Body of pancreas (tissue), 4 donors: ENCODE measurements around the gene ABLIM1.

Experiments used
- POLR2A ChIP-seq, 3 donors: fragments of 450-650 bp; IDR thresholded peaks; one replicate each; pipeline ENCODE4 v1.6.1; 2016; ENCODE audit warnings: antibody characterized with exemption in 3 of 3, mild to moderate bottlenecking in 2 of 3
- TF ChIP-seq, protein P1 (sequence below), 7 experiments: fragments of 450-650 bp in 4 of 7; fragments of 200-600 bp in 3 of 7; sonication (generic) in 3 of 7; IDR thresholded peaks; one replicate each; pipeline ENCODE4 v1.5.1; 2016 to 2019; ENCODE audit warnings: antibody characterized with exemption in 7 of 7

DNA sequence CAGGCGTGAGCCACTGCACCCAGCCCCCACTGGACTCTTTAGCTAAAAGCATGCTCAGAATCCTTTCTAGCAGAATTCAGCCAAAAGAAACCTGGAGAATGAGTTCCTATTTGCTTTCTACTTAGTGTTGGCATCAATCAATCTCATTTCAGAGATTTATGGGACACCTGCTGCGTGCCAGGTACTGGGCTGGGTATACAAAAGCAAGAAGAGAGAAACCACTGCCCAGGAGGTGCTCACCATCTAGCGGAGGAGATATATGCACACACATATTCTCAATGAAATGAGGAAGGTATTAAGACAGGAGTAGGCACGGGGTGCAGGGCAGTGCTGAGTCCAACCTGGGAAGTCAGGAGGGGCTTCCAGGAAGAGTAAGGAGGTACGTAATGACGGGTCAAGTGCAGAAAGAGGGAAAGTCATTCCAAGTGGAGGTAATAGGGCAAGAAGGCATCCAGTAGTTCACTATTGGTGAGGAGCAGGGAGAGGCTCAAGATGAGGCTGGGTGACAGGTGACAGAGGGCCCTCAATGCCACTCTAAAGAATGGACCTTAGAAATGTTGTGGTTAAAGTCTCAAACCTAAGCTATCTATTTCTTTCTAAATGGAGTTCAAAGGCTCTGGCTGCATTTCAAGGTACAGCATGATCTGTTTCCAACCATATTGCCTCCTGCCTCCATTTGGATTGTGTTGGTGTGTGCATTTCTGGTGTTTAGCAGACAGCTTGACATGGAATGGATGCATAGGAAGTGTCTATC, 22.1 kb downstream of the ABLIM1 start:
- no peak for TF ChIP-seq POLR2A (IDR thresholded peaks at IDR 0.05)
- TF ChIP-seq, protein P1, sequence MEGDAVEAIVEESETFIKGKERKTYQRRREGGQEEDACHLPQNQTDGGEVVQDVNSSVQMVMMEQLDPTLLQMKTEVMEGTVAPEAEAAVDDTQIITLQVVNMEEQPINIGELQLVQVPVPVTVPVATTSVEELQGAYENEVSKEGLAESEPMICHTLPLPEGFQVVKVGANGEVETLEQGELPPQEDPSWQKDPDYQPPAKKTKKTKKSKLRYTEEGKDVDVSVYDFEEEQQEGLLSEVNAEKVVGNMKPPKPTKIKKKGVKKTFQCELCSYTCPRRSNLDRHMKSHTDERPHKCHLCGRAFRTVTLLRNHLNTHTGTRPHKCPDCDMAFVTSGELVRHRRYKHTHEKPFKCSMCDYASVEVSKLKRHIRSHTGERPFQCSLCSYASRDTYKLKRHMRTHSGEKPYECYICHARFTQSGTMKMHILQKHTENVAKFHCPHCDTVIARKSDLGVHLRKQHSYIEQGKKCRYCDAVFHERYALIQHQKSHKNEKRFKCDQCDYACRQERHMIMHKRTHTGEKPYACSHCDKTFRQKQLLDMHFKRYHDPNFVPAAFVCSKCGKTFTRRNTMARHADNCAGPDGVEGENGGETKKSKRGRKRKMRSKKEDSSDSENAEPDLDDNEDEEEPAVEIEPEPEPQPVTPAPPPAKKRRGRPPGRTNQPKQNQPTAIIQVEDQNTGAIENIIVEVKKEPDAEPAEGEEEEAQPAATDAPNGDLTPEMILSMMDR (IDR thresholded peaks at IDR 0.05) = peak in 2 of 7 experiments; percentile 4 to 12
